Activated effector memory CD4-positive, alpha-beta T cell treated with Interleukin-2 at 50 U/mL for 16 hours (primary cell): Measurements from ENCODE around the gene BBOX1.
"Not testable (repeated sequence)": the region's sequence is repeated elsewhere in the genome, so short reads cannot be mapped to it uniquely, and the experiment has no call there.

Experiments
- DNase-seq: peaks from one replicate; pipeline ENCODE4 v3.0.0-alpha.2; 2020

Gene BBOX1

GRCh38 chr11:27085605-27086004 lies 45.0 kb downstream of the BBOX1 start:
- no peak for DNase-seq

- no peak for DNase-seq
These were observed 46.8 kb downstream of the BBOX1 start for GRCh38 chr11:27087432-27087831.

GRCh38 chr11:27088353-27088752 lies 47.7 kb downstream of the BBOX1 start:
- no peak for DNase-seq

GRCh38 chr11:27089746-27090145 lies 49.1 kb downstream of the BBOX1 start:
- no peak for DNase-seq

- not testable (repeated sequence) for DNase-seq
These were observed 49.8 kb downstream of the BBOX1 start for GRCh38 chr11:27090357-27090948.

- no peak for DNase-seq
These were observed 53.5 kb downstream of the BBOX1 start for GRCh38 chr11:27094120-27094519.

GRCh38 chr11:27095059-27095458 lies 54.4 kb downstream of the BBOX1 start:
- DNase-seq: no peak

GRCh38 chr11:27095887-27096286 lies 55.3 kb downstream of the BBOX1 start:
- DNase-seq: no peak

GRCh38 chr11:27097551-27097950 lies 56.9 kb downstream of the BBOX1 start:
- no peak for DNase-seq

GRCh38 chr11:27100534-27100933 lies 59.9 kb downstream of the BBOX1 start:
- DNase-seq: no peak

- DNase-seq: no peak
These were observed 66.9 kb downstream of the BBOX1 start for GRCh38 chr11:27107548-27107947.

- DNase-seq: no peak
These were observed 68.2 kb downstream of the BBOX1 start for GRCh38 chr11:27108809-27109208.

GRCh38 chr11:27111896-27112295 lies 71.3 kb downstream of the BBOX1 start:
- DNase-seq: no peak

GRCh38 chr11:27112946-27113345 lies 72.3 kb downstream of the BBOX1 start:
- DNase-seq: no peak

- no peak for DNase-seq
These were observed 74.5 kb downstream of the BBOX1 start for GRCh38 chr11:27115051-27115650.

- DNase-seq: no peak
These were observed 76.1 kb downstream of the BBOX1 start for GRCh38 chr11:27116684-27117083.

- no peak for DNase-seq
These were observed 77.8 kb downstream of the BBOX1 start for GRCh38 chr11:27118371-27118770.

GRCh38 chr11:27118949-27119348 lies 78.3 kb downstream of the BBOX1 start:
- DNase-seq: no peak

GRCh38 chr11:27119396-27119795 lies 78.8 kb downstream of the BBOX1 start:
- no peak for DNase-seq

- no peak for DNase-seq
These were observed 79.6 kb downstream of the BBOX1 start for GRCh38 chr11:27120211-27120610.

GRCh38 chr11:27122001-27122400 lies 81.4 kb downstream of the BBOX1 start:
- DNase-seq: no peak

- DNase-seq: no peak
These were observed 84.1 kb downstream of the BBOX1 start for GRCh38 chr11:27124514-27125264.

GRCh38 chr11:27129686-27130085 lies 89.1 kb downstream of the BBOX1 start:
- no peak for DNase-seq

GRCh38 chr11:27130806-27131205 lies 90.2 kb downstream of the BBOX1 start:
- DNase-seq: no peak
